ENCODE data around the gene MRM3.

The MRM3 gene

GRCh38 chr17:773016-773415, 9.1 kb upstream of the MRM3 start:
- Histone ChIP-seq H3K4me2 (ENCODE audit: low read depth, low read length, poor library complexity, severe bottlenecking) (peak overlapping the region; percentile 12), H2AFZ (ENCODE audit: low read length) (no peak overlapping the region), H3K4me3 (ENCODE audit: low read length, poor library complexity, severe bottlenecking) (no peak overlapping the region), H3K4me1 (ENCODE audit: insufficient read depth, low read length, poor library complexity, severe bottlenecking) (peaks cover 3% of the 10 kb centered on the region), H3K9ac (ENCODE audit: low read depth, low read length, poor library complexity, severe bottlenecking) (no peak overlapping the region), H3K79me2 (ENCODE audit: insufficient read depth, low read length) (no peaks in the 10 kb centered on the region), H3K27me3 (ENCODE audit: insufficient read depth, low read length, poor library complexity, severe bottlenecking) (no peaks in the 10 kb centered on the region), H3K9me3 (ENCODE audit: insufficient read depth, low read depth, low read length) (no peaks in the 10 kb centered on the region), H4K20me1 (ENCODE audit: insufficient read depth, low read length, poor library complexity, severe bottlenecking) (no peaks in the 10 kb centered on the region), H3F3A (ENCODE audit: low read depth) (no peaks in the 10 kb centered on the region), H3K36me3 (ENCODE audit: insufficient read depth, low read length) (peaks cover 47% of the 10 kb centered on the region), H3K9me2 (replicated peaks; ENCODE audit: low read depth, low read length) (no peaks in the 10 kb centered on the region)
- no peak for TF ChIP-seq EZH2phosphoT487 (IDR thresholded peaks at IDR 0.05; ENCODE audit: borderline replicate concordance)
- no peak for TF ChIP-seq CTCF (conservative IDR thresholded peaks at IDR 0.05; ENCODE audit: low read length)

DNA sequence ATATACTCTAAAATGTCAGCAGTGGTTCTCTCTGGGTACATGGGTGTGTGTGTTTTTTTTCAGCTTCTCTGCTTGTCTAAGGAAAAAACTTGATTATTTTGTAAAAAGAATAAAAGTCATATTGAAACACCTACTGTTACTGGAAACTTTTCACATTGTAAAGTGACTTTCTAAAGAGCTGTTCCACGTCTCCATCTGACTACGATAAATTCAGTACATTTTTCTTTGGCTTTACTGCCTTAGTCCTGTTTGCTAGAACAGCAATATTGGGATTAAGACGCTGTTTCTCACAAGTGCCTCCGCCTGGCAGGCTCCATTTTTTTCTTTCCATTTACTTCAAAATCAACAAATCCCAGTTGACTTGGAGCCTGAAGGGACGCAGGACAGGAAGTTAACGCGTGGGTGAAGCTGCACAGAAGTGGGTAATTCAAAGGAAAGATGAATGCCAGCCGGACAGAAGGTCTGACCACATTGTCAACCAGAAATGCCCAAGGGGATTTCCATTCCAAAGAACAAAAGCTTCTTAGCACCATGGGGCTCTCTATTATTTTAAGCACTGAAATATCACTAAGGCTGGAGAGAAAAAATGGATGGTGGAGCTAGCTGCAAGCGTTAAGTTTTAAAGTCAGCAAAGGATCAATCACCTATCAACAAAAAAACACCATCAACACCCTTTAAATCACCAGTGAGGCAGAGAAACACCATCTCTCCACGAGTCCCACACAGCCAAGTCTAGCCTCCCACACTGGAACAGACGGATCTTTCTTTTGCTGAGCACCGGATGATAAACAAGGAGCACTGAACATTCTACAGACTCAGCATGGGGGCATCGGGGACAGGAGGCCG, 8.5 kb upstream of the MRM3 start:
- Histone ChIP-seq H3K79me2 (ENCODE audit: insufficient read depth, low read length) (peaks cover 3% of the 10 kb centered on the region; the same call in 1 of the 2 replicates), H3K4me1 (ENCODE audit: insufficient read depth, low read length, poor library complexity, severe bottlenecking) (peaks cover 3% of the 10 kb centered on the region), H3K27me3 (ENCODE audit: insufficient read depth, low read length, poor library complexity, severe bottlenecking) (no peaks in the 10 kb centered on the region), H3K36me3 (ENCODE audit: insufficient read depth, low read length) (peaks cover 50% of the 10 kb centered on the region), H3K9ac (ENCODE audit: low read depth, low read length, poor library complexity, severe bottlenecking) (no peak overlapping the region), H3K4me2 (ENCODE audit: low read depth, low read length, poor library complexity, severe bottlenecking) (peak overlapping the region; percentile 12), H3K4me3 (ENCODE audit: low read length, poor library complexity, severe bottlenecking) (no peak overlapping the region), H3K9me2 (replicated peaks; ENCODE audit: low read depth, low read length) (no peaks in the 10 kb centered on the region), H4K20me1 (ENCODE audit: insufficient read depth, low read length, poor library complexity, severe bottlenecking) (no peaks in the 10 kb centered on the region), H2AFZ (ENCODE audit: low read length) (no peak overlapping the region), H3F3A (ENCODE audit: low read depth) (no peaks in the 10 kb centered on the region), H3K9me3 (ENCODE audit: insufficient read depth, low read depth, low read length) (no peaks in the 10 kb centered on the region)
- TF ChIP-seq CTCF (conservative IDR thresholded peaks at IDR 0.05; ENCODE audit: low read length) (no peak), EZH2phosphoT487 (IDR thresholded peaks at IDR 0.05; ENCODE audit: borderline replicate concordance) (no peak)

DNA sequence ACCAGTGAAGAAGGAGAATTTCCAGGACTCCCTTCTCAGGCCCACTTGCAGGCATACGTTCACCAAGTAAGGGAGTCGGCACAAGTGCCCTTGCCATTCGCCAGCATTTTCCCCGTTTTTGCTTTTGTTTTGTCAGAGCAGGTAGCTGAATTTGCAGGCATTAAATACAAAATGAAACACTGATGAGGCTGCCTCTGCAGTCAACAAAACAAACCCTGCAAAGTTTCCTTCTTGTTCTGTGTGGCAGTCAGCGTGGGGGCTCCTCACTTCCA, 7.9 kb upstream of the MRM3 start:
- Histone ChIP-seq H3K9me2 (replicated peaks; ENCODE audit: low read depth, low read length) (no peaks in the 10 kb centered on the region), H3K27me3 (ENCODE audit: insufficient read depth, low read length, poor library complexity, severe bottlenecking) (no peaks in the 10 kb centered on the region), H3K36me3 (ENCODE audit: insufficient read depth, low read length) (peaks cover 45% of the 10 kb centered on the region), H3F3A (ENCODE audit: low read depth) (no peaks in the 10 kb centered on the region), H3K4me3 (ENCODE audit: low read length, poor library complexity, severe bottlenecking) (no peak overlapping the region), H3K9ac (ENCODE audit: low read depth, low read length, poor library complexity, severe bottlenecking) (no peak overlapping the region), H3K4me2 (ENCODE audit: low read depth, low read length, poor library complexity, severe bottlenecking) (peak overlapping the region; percentile 12), H3K79me2 (ENCODE audit: insufficient read depth, low read length) (peaks cover 6% of the 10 kb centered on the region; the same call in 1 of the 2 replicates), H2AFZ (ENCODE audit: low read length) (no peak overlapping the region), H3K4me1 (ENCODE audit: insufficient read depth, low read length, poor library complexity, severe bottlenecking) (peaks cover 3% of the 10 kb centered on the region), H4K20me1 (ENCODE audit: insufficient read depth, low read length, poor library complexity, severe bottlenecking) (no peaks in the 10 kb centered on the region), H3K9me3 (ENCODE audit: insufficient read depth, low read depth, low read length) (no peaks in the 10 kb centered on the region)
- TF ChIP-seq CTCF (conservative IDR thresholded peaks at IDR 0.05; ENCODE audit: low read length) = no peak
- TF ChIP-seq EZH2phosphoT487 (IDR thresholded peaks at IDR 0.05; ENCODE audit: borderline replicate concordance) = no peak

Measured in Loucy (cell line).